Measurements from ENCODE around the gene KRI1. TPM values are rescaled to one million over a fixed set of nuclear protein-coding genes. Genes with fewer than 3 reads are reported as not detected.

Gene KRI1
- total RNA-seq, 8 experiments from 2014 or later = 6.8 to 44.1 (median 12.1) TPM

Other genes starting within 250 kb of the KRI1 start
- 10 to 100 TPM; 12.7 to 37.8 (median 18.8) TPM for gene FDX2, start 250.0 kb downstream of the KRI1 start, total RNA-seq
- gene RAVER1, start 232.5 kb downstream of the KRI1 start, total RNA-seq = 10 to 100 TPM in 3 of 8 experiments, 1 to 10 TPM in 5; 4.3 to 31.8 (median 8.1) TPM
- 1 to 10 TPM in 7 of 8 experiments, under 1 TPM in 1; 0.73 to 3.5 (median 2.2) TPM for gene ICAM3, start 226.4 kb downstream of the KRI1 start, total RNA-seq
- 100 to 1,000 TPM in 1 of 8 experiments, 10 to 100 TPM in 7; 29.4 to 110 (median 62.1) TPM for gene TYK2, start 185.4 kb downstream of the KRI1 start, total RNA-seq
- 100 to 1,000 TPM; 106 to 304 (median 175) TPM for gene CDC37, start 162.5 kb downstream of the KRI1 start, total RNA-seq
- 1 to 10 TPM in 7 of 8 experiments, under 1 TPM in 1; 0.88 to 7.8 (median 2.8) TPM for gene PDE4A, start 145.5 kb downstream of the KRI1 start, total RNA-seq
- gene KEAP1, start 62.7 kb downstream of the KRI1 start, total RNA-seq = 10 to 100 TPM; 27.1 to 84.0 (median 49.6) TPM
- under 1 TPM in 4 of 8 experiments, not detected in 4; 0.08 to 0.81 (median 0.16) TPM for gene S1PR5, start 48.6 kb downstream of the KRI1 start, total RNA-seq
- 10 to 100 TPM; 14.6 to 54.2 (median 29.5) TPM for gene ATG4D, start 22.1 kb downstream of the KRI1 start, total RNA-seq
- 10 to 100 TPM in 5 of 8 experiments, 1 to 10 TPM in 3; 1.9 to 68.6 (median 39.8) TPM for gene CDKN2D, start 3.0 kb upstream of the KRI1 start, total RNA-seq
- gene AP1M2, start 21.3 kb upstream of the KRI1 start, total RNA-seq = under 1 TPM in 3 of 8 experiments, not detected in 5; 0.52 to 0.81 (median 0.67) TPM
- 100 to 1,000 TPM in 4 of 8 experiments, 10 to 100 TPM in 4; 18.6 to 157 (median 83.2) TPM for gene SLC44A2, start 59.5 kb upstream of the KRI1 start, total RNA-seq
- gene ILF3, start 88.3 kb upstream of the KRI1 start, total RNA-seq = 100 to 1,000 TPM in 5 of 8 experiments, 10 to 100 TPM in 3; 44.8 to 286 (median 137) TPM
- gene QTRT1, start 135.4 kb upstream of the KRI1 start, total RNA-seq = 10 to 100 TPM; 29.1 to 71.9 (median 42.6) TPM
- 100 to 1,000 TPM in 2 of 8 experiments, 10 to 100 TPM in 6; 23.2 to 128 (median 45.4) TPM for gene DNM2, start 152.1 kb upstream of the KRI1 start, total RNA-seq